GM23338 (cell line): ENCODE data around the gene TRPC3. TPM values are rescaled to one million over a fixed set of nuclear protein-coding genes. Genes with fewer than 3 reads are reported as not detected.

Experiments used
- ATAC-seq: fragments of 200-7000 bp; cut with Tn5 transposase; 3 replicates; pipeline ENCODE4 v1.9.1; 2020
- DNase-seq: peaks from one replicate; pipeline ENCODE4 v3.0.0-alpha.2; 2015; ENCODE audit warnings: low spot score
- H2AFZ ChIP-seq: fragments of 200-600 bp; sonication (generic); 2 replicates; pipeline ENCODE4 v1.8.0; 2016; ENCODE audit warnings: antibody characterized with exemption, mild to moderate bottlenecking, moderate library complexity
- H3F3A ChIP-seq: fragments of 200-600 bp; sonication (generic); replicated peaks from 2 replicates; pipeline ENCODE4 v1.8.0; 2017; ENCODE audit warnings: antibody characterized with exemption, mixed run types, low read depth
- H3K27ac ChIP-seq: fragments of 200-600 bp; sonication (generic); 2 replicates; pipeline ENCODE4 v1.6.1; 2016; ENCODE audit warnings: low read depth
- H3K27me3 ChIP-seq: fragments of 200-600 bp; sonication (generic); 2 replicates; pipeline ENCODE4 v1.8.0; 2016; ENCODE audit warnings: mild to moderate bottlenecking, mixed run types, moderate library complexity; ENCODE audit not compliant: insufficient read depth
- H3K36me3 ChIP-seq: fragments of 200-600 bp; sonication (generic); 2 replicates; pipeline ENCODE4 v1.8.0; 2016; ENCODE audit warnings: mild to moderate bottlenecking; ENCODE audit not compliant: insufficient read depth
- H3K4me1 ChIP-seq: fragments of 200-600 bp; sonication (generic); 2 replicates; pipeline ENCODE4 v1.8.0; 2016; ENCODE audit warnings: mild to moderate bottlenecking, moderate library complexity; ENCODE audit not compliant: insufficient read depth
- H3K4me2 ChIP-seq: fragments of 200-600 bp; sonication (generic); 2 replicates; pipeline ENCODE4 v1.7.1; 2017; ENCODE audit warnings: mixed run types
- H3K4me3 ChIP-seq: fragments of 200-600 bp; sonication (generic); 2 replicates; pipeline ENCODE4 v1.6.1; 2016; ENCODE audit warnings: mixed run types
- H3K79me2 ChIP-seq: fragments of 200-600 bp; sonication (generic); replicated peaks from 2 replicates; pipeline ENCODE4 v1.8.0; 2017; ENCODE audit warnings: mild to moderate bottlenecking; ENCODE audit not compliant: insufficient read depth
- H3K9me2 ChIP-seq: fragments of 200-600 bp; sonication (generic); 2 replicates; pipeline ENCODE4 v1.8.0; 2017; ENCODE audit not compliant: insufficient read depth
- H4K20me1 ChIP-seq: fragments of 200-600 bp; sonication (generic); replicated peaks from 2 replicates; pipeline ENCODE4 v1.8.0; 2017; ENCODE audit warnings: mild to moderate bottlenecking; ENCODE audit not compliant: insufficient read depth
- H3K27ac Mint-ChIP-seq: 2 replicates; pipeline ENCODE4 v1.8.0; 2020; ENCODE audit warnings: inconsistent platforms, mild to moderate bottlenecking, moderate library complexity, mixed read lengths
- H3K27me3 Mint-ChIP-seq: 3 replicates; pipeline ENCODE4 v1.8.0; 2022; ENCODE audit warnings: low read depth, mild to moderate bottlenecking, moderate library complexity, mixed read lengths, inconsistent platforms; ENCODE audit not compliant: insufficient read depth, poor library complexity
- H3K36me3 Mint-ChIP-seq: 3 replicates; pipeline ENCODE4 v1.8.0; 2021; ENCODE audit warnings: low read depth, mild to moderate bottlenecking, inconsistent platforms, moderate library complexity, mixed read lengths
- H3K4me1 Mint-ChIP-seq: 3 replicates; pipeline ENCODE4 v1.8.0; 2020; ENCODE audit warnings: mild to moderate bottlenecking, inconsistent platforms, mixed read lengths
- H3K4me3 Mint-ChIP-seq: 3 replicates; pipeline ENCODE4 v1.8.0; 2021; ENCODE audit warnings: moderate library complexity, mild to moderate bottlenecking, inconsistent platforms, mixed read lengths
- H3K9me3 Mint-ChIP-seq: 3 replicates; pipeline ENCODE4 v1.8.0; 2020; ENCODE audit warnings: moderate library complexity, mild to moderate bottlenecking, inconsistent platforms, mixed read lengths
- CREB1 ChIP-seq: fragments of 250-450 bp; sonication (Bioruptor Pico); IDR thresholded peaks from 2 replicates; pipeline ENCODE4 v1.5.0; 2020; ENCODE audit warnings: low read depth, mild to moderate bottlenecking, moderate library complexity
- CTCF ChIP-seq, 2 experiments: fragments of 200-600 bp in 1 of 2; sonication (generic) in 1 of 2; conservative IDR thresholded peaks; 2 replicates each; pipeline versions ENCODE4 v1.5.1 to v1.6.1; 2016 to 2017; ENCODE audit warnings: antibody characterized with exemption in 2 of 2, low read depth in 2 of 2, mild to moderate bottlenecking in 2 of 2, moderate library complexity in 1 of 2
- EZH2 ChIP-seq: fragments of 200-600 bp; sonication (generic); IDR thresholded peaks from one replicate; pipeline ENCODE4 v1.8.0; 2017; ENCODE audit warnings: antibody characterized with exemption, mild to moderate bottlenecking, low read depth; ENCODE audit not compliant: unreplicated experiment
- EZH2phosphoT487 ChIP-seq: fragments of 200-600 bp; sonication (generic); IDR thresholded peaks from one replicate; pipeline ENCODE4 v1.8.1; 2018; ENCODE audit warnings: antibody characterized with exemption; ENCODE audit not compliant: unreplicated experiment
- NANOG ChIP-seq: IDR thresholded peaks from 2 replicates; pipeline ENCODE4 v1.6.1; 2016; ENCODE audit warnings: antibody characterized with exemption, borderline replicate concordance
- POLR2AphosphoS5 ChIP-seq: IDR thresholded peaks from 2 replicates; pipeline ENCODE4 v1.6.1; 2016; ENCODE audit warnings: antibody characterized with exemption, low read depth
- STAT1 ChIP-seq: IDR thresholded peaks from one replicate; pipeline ENCODE4 v1.6.1; 2016; ENCODE audit warnings: antibody characterized with exemption; ENCODE audit not compliant: unreplicated experiment
- ZNF114 ChIP-seq: fragments of 250-450 bp; sonication (Bioruptor Pico); IDR thresholded peaks from 2 replicates; pipeline ENCODE4 v1.5.0; 2020; ENCODE audit warnings: mild to moderate bottlenecking, moderate library complexity
- ZNF331 ChIP-seq: fragments of 250-450 bp; sonication (Bioruptor Pico); IDR thresholded peaks from 2 replicates; pipeline ENCODE4 v1.5.0; 2020; ENCODE audit warnings: low read depth, mild to moderate bottlenecking, moderate library complexity
- ZNF462 ChIP-seq: fragments of 250-450 bp; sonication (Bioruptor Pico); IDR thresholded peaks from 2 replicates; pipeline ENCODE4 v1.5.0; 2020; ENCODE audit warnings: mild to moderate bottlenecking, moderate library complexity
- polyA plus RNA-seq: library from polyadenylated mRNA; unstranded; fragments of >200 nt; fragmentation: Nextera tagmentation; extraction: Ambion mirVana; gene quantifications from 2 replicates; pipeline ENCODE4 v1.2.1, GENCODE V29; 2016
- total RNA-seq: library from RNA; depleted of rRNA; stranded (reverse); fragments of >200 nt; shearing (Covaris generic); gene quantifications from 2 replicates; pipeline ENCODE4 v1.2.3, GENCODE V29; 2014
- TF ChIP-seq, protein P1 (sequence below): IDR thresholded peaks from one replicate; pipeline ENCODE4 v1.6.1; 2018; ENCODE audit warnings: antibody characterized with exemption; ENCODE audit not compliant: unreplicated experiment
- TF ChIP-seq, protein P2 (sequence below): IDR thresholded peaks from 2 replicates; pipeline ENCODE4 v1.6.1; 2016; ENCODE audit warnings: antibody characterized with exemption

TRPC3 gene
- total and polyA plus RNA-seq, 2 experiments from 2014 or later = 0.44 to 1.0 TPM

- H3K27ac ChIP-seq = no peak overlapping the region
- H2AFZ ChIP-seq = no peak overlapping the region
- no peaks in the 10 kb centered on the region for H3K36me3 ChIP-seq
- no peak for DNase-seq
- no peak for ATAC-seq
- no peaks in the 10 kb centered on the region for H3K9me2 ChIP-seq
- H3K4me3 Mint-ChIP-seq = no peak overlapping the region
- H3K4me1 Mint-ChIP-seq = no peaks in the 10 kb centered on the region
- no peak overlapping the region for H3K27ac Mint-ChIP-seq
- no peaks in the 10 kb centered on the region for H3F3A ChIP-seq
- no peaks in the 10 kb centered on the region for H3K79me2 ChIP-seq
- TF ChIP-seq ZNF331 (CRISPR knock-in tag) (no peak), CTCF (conservative IDR thresholded peaks at IDR 0.05; ENCODE audit: low read depth in 2 of 2) (no peak), NANOG (no peak), STAT1 (no peak), CREB1 (no peak), POLR2AphosphoS5 (no peak), ZNF114 (CRISPR knock-in tag) (no peak), EZH2 (no peak), ZNF462 (no peak), EZH2phosphoT487 (no peak)
- TF ChIP-seq, protein P1, sequence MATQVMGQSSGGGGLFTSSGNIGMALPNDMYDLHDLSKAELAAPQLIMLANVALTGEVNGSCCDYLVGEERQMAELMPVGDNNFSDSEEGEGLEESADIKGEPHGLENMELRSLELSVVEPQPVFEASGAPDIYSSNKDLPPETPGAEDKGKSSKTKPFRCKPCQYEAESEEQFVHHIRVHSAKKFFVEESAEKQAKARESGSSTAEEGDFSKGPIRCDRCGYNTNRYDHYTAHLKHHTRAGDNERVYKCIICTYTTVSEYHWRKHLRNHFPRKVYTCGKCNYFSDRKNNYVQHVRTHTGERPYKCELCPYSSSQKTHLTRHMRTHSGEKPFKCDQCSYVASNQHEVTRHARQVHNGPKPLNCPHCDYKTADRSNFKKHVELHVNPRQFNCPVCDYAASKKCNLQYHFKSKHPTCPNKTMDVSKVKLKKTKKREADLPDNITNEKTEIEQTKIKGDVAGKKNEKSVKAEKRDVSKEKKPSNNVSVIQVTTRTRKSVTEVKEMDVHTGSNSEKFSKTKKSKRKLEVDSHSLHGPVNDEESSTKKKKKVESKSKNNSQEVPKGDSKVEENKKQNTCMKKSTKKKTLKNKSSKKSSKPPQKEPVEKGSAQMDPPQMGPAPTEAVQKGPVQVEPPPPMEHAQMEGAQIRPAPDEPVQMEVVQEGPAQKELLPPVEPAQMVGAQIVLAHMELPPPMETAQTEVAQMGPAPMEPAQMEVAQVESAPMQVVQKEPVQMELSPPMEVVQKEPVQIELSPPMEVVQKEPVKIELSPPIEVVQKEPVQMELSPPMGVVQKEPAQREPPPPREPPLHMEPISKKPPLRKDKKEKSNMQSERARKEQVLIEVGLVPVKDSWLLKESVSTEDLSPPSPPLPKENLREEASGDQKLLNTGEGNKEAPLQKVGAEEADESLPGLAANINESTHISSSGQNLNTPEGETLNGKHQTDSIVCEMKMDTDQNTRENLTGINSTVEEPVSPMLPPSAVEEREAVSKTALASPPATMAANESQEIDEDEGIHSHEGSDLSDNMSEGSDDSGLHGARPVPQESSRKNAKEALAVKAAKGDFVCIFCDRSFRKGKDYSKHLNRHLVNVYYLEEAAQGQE = no peak
- TF ChIP-seq, protein P2, sequence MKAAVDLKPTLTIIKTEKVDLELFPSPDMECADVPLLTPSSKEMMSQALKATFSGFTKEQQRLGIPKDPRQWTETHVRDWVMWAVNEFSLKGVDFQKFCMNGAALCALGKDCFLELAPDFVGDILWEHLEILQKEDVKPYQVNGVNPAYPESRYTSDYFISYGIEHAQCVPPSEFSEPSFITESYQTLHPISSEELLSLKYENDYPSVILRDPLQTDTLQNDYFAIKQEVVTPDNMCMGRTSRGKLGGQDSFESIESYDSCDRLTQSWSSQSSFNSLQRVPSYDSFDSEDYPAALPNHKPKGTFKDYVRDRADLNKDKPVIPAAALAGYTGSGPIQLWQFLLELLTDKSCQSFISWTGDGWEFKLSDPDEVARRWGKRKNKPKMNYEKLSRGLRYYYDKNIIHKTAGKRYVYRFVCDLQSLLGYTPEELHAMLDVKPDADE = no peak
- H4K20me1 ChIP-seq = no peaks in the 10 kb centered on the region
- no peak overlapping the region for H3K4me2 ChIP-seq
- peaks cover 3% of the 10 kb centered on the region for H3K27me3 Mint-ChIP-seq
- no peaks in the 10 kb centered on the region for H3K36me3 Mint-ChIP-seq
- no peaks in the 10 kb centered on the region for H3K4me1 ChIP-seq
- no peaks in the 10 kb centered on the region for H3K27me3 ChIP-seq
- H3K4me3 ChIP-seq = no peak overlapping the region
- no peaks in the 10 kb centered on the region for H3K9me3 Mint-ChIP-seq
Observed at GRCh38 chr4:121930304-121930703, 21.6 kb downstream of the TRPC3 start.
